Ishikawa (cell line): ENCODE data around the gene MRPL53.

Source experiments
- CEBPB ChIP-seq: IDR thresholded peaks from 2 replicates; pipeline ENCODE4 v1.6.1; 2012
- CREB1 ChIP-seq: IDR thresholded peaks from 2 replicates; pipeline ENCODE4 v1.6.1; 2012; ENCODE audit warnings: low read depth
- EGR1 ChIP-seq: IDR thresholded peaks from 2 replicates; pipeline ENCODE4 v1.6.1; 2012
- EP300 ChIP-seq: IDR thresholded peaks from 2 replicates; pipeline ENCODE4 v1.6.1; 2012; ENCODE audit warnings: borderline replicate concordance
- FOXM1 ChIP-seq: IDR thresholded peaks from 2 replicates; pipeline ENCODE4 v1.6.1; 2012; ENCODE audit warnings: low read depth, borderline replicate concordance
- MAX ChIP-seq: IDR thresholded peaks from 2 replicates; pipeline ENCODE4 v1.6.1; 2012
- NFIC ChIP-seq: IDR thresholded peaks from 2 replicates; pipeline ENCODE4 v1.6.1; 2012
- RAD21 ChIP-seq: IDR thresholded peaks from 2 replicates; pipeline ENCODE4 v1.6.1; 2012; ENCODE audit warnings: low read depth
- REST ChIP-seq: IDR thresholded peaks from 2 replicates; pipeline ENCODE4 v1.6.1; 2012; ENCODE audit warnings: low read depth, mild to moderate bottlenecking
- TAF1 ChIP-seq: IDR thresholded peaks from 2 replicates; pipeline ENCODE4 v1.6.1; 2012; ENCODE audit warnings: low read depth, mild to moderate bottlenecking
- TCF12 ChIP-seq: IDR thresholded peaks from 2 replicates; pipeline ENCODE4 v1.6.1; 2012; ENCODE audit warnings: low read depth
- TEAD4 ChIP-seq: IDR thresholded peaks from 2 replicates; pipeline ENCODE4 v1.6.1; 2012
- USF1 ChIP-seq: IDR thresholded peaks from 2 replicates; pipeline ENCODE4 v1.6.1; 2012
- YY1 ChIP-seq: IDR thresholded peaks from 2 replicates; pipeline ENCODE4 v1.6.1; 2012; ENCODE audit warnings: low read depth
- ZBTB7A ChIP-seq: IDR thresholded peaks from 2 replicates; pipeline ENCODE4 v1.6.1; 2012; ENCODE audit warnings: low read depth

The MRPL53 gene

GRCh38 chr2:74496997-74497776 is 24.7 kb upstream of the MRPL53 start:
- peak; percentile 84 for TF ChIP-seq NFIC
- TF ChIP-seq TAF1, result no peak

GRCh38 chr2:74495440-74495839 is 23.0 kb upstream of the MRPL53 start:
- TF ChIP-seq RAD21, result no peak
- no peak for TF ChIP-seq NFIC
- no peak for TF ChIP-seq TCF12
- TF ChIP-seq CEBPB, result no peak
- no peak for TF ChIP-seq CREB1
- TF ChIP-seq ZBTB7A, result no peak
- TF ChIP-seq EGR1, result no peak
- no peak for TF ChIP-seq FOXM1
- TF ChIP-seq REST, result no peak
- no peak for TF ChIP-seq YY1
- no peak for TF ChIP-seq TAF1
- TF ChIP-seq MAX, result no peak
- no peak for TF ChIP-seq EP300
- no peak for TF ChIP-seq USF1
- no peak for TF ChIP-seq TEAD4

GRCh38 chr2:74493546-74493945 is 21.1 kb upstream of the MRPL53 start:
- TF ChIP-seq FOXM1 (no peak), REST (no peak), EP300 (no peak), EGR1 (no peak), NFIC (no peak), MAX (no peak), RAD21 (no peak), TEAD4 (no peak), USF1 (no peak)

- no peak for TF ChIP-seq ZBTB7A
These were observed 19.4 kb upstream of the MRPL53 start for GRCh38 chr2:74491648-74492544.

GRCh38 chr2:74489906-74490305 is 17.4 kb upstream of the MRPL53 start:
- TF ChIP-seq REST, result no peak
- TF ChIP-seq YY1, result no peak
- TF ChIP-seq FOXM1, result no peak
- TF ChIP-seq CEBPB, result no peak
- TF ChIP-seq NFIC, result no peak
- TF ChIP-seq TEAD4, result no peak
- no peak for TF ChIP-seq EP300
- no peak for TF ChIP-seq RAD21
- TF ChIP-seq ZBTB7A, result no peak
- TF ChIP-seq MAX, result no peak
- no peak for TF ChIP-seq CREB1
